AG04450 (cell line): ENCODE measurements around the gene PCSK6. TPM values are rescaled to one million over a fixed set of nuclear protein-coding genes. Genes with fewer than 3 reads are reported as not detected.

Source experiments
- CTCF ChIA-PET: fragments of 300-600, 350-600 bp; formaldehyde crosslinking; extraction: SDS; loops from one replicate; lab custom pipeline; 2022; ENCODE audit warnings: antibody characterized with exemption, inconsistent platforms; lab: Charles Lee
- POLR2A ChIA-PET: fragments of 350-600 bp; formaldehyde crosslinking; extraction: SDS; loops from one replicate; lab custom pipeline; 2021; ENCODE audit warnings: antibody characterized with exemption, inconsistent platforms; lab: Yijun Ruan, JAX
- DNase-seq: peaks from one replicate; pipeline ENCODE4 v3.0.0-alpha.2; 2011; ENCODE audit warnings: low read depth, low spot score
- H3K27ac ChIP-seq: one replicate; pipeline ENCODE4 v1.5.1; 2012; ENCODE audit warnings: low read depth, low read length, control low read depth
- H3K27me3 ChIP-seq: one replicate; pipeline ENCODE4 v1.6.0; 2012; ENCODE audit warnings: low read length; ENCODE audit not compliant: control insufficient read depth, insufficient read depth
- H3K4me3 ChIP-seq: 2 replicates; pipeline ENCODE4 v1.5.1; 2011; ENCODE audit warnings: mild to moderate bottlenecking, low read depth, low read length, control low read depth
- H3K9me3 ChIP-seq: 2 replicates; pipeline ENCODE4 v1.5.1; 2012; ENCODE audit warnings: low read length; ENCODE audit not compliant: control insufficient read depth, insufficient read depth
- polyA plus RNA-seq: library from polyadenylated mRNA; depleted of rRNA; stranded (reverse); fragments of >200 nt; gene quantifications from 2 replicates; pipeline ENCODE4 v1.2.3, GENCODE V29; 2011
- TF ChIP-seq, protein P1 (sequence below): IDR thresholded peaks from 2 replicates; pipeline ENCODE4 v1.5.1; 2011; ENCODE audit warnings: low read depth, low read length, control low read depth, inconsistent platforms

The PCSK6 gene
- polyA plus RNA-seq, 1 experiment: 0.06 TPM

DNA sequence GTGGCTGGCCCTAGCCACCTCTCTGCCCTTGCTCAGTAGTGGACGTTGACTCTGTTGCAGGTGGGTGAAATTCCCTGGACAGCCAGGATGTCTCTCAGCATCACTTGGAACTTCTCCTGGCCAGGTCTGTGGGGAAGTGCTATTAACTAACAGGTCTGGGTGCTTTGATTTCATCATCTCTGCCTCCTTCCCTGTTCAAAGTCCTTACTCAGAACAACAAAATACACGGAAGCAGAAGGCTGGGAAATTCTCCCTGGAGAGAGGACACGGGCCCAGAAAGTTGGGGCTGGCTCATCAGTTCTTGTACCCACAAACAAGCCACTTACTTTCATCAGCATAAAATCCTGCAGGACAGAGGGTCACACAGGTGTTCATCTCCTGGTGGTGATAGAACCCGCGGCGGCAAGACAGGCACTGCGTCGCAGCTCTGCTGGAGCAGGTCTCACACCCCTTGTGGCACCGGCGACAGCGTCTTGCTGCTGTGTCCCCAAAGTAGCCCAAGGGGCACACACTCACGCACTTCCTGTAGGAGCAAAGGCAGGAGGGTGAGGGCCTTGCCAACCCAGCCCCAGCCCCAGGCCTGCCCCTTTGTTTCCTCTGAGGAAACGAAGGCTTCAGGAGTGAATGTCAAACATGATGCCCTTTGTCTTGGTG is 164.9 kb downstream of the PCSK6 start:
- peaks cover 24% of the 10 kb centered on the region for H3K27me3 ChIP-seq
- DNase-seq: no peak
- ChIA-PET POLR2A (no interaction called here), CTCF (no interaction called here)
- no peak overlapping the region for H3K4me3 ChIP-seq
- H3K9me3 ChIP-seq: no peaks in the 10 kb centered on the region; the same call in 1 of the 2 replicates
- TF ChIP-seq, protein P1, sequence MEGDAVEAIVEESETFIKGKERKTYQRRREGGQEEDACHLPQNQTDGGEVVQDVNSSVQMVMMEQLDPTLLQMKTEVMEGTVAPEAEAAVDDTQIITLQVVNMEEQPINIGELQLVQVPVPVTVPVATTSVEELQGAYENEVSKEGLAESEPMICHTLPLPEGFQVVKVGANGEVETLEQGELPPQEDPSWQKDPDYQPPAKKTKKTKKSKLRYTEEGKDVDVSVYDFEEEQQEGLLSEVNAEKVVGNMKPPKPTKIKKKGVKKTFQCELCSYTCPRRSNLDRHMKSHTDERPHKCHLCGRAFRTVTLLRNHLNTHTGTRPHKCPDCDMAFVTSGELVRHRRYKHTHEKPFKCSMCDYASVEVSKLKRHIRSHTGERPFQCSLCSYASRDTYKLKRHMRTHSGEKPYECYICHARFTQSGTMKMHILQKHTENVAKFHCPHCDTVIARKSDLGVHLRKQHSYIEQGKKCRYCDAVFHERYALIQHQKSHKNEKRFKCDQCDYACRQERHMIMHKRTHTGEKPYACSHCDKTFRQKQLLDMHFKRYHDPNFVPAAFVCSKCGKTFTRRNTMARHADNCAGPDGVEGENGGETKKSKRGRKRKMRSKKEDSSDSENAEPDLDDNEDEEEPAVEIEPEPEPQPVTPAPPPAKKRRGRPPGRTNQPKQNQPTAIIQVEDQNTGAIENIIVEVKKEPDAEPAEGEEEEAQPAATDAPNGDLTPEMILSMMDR: no peak
- no peak overlapping the region for H3K27ac ChIP-seq

DNA sequence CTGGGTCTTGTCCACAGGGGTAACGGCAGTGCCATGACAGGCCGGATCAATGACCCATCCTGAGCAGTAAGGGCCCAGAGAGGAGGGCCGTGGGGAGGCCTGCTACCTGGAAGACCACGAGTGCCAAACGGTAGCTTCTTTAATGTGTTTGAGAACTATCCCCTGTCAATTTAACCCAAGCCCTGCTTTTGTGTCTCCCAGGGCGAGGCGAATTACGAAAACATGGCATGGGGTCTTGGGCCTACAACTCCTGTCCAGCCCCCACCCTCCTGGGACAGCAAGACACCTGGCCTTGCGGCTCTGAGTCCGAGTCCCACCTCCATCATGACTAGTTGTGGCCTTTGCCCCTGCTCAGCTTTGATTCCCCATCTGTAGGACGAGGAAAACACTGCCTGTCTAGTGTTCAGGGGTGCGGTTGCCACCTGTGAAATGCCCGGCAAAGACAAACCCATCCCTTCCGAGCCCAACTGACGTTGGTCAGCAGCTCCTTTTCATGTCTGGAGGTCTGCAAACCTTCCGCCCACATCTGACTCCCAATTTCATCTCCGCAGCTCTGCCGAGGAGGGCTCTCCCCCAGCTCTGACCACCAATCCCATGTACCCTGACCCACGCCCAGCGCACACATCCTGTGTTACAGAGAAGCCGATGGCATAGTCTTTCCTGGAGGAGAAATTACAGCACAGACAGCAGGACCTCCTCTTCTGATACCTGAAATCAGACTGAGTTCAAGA is 165.5 kb downstream of the PCSK6 start:
- no peaks in the 10 kb centered on the region; the same call in 1 of the 2 replicates for H3K9me3 ChIP-seq
- POLR2A ChIA-PET: no interaction called here
- H3K27ac ChIP-seq: no peak overlapping the region
- CTCF ChIA-PET: interaction anchor here (1.2 kb wide), 1 partner anchor 24 kb away, joined by 7 read pairs; no protein-coding TSS in a partner anchor
- no peak overlapping the region for H3K4me3 ChIP-seq
- TF ChIP-seq, protein P1: no peak
- H3K27me3 ChIP-seq: peaks cover 27% of the 10 kb centered on the region
- no peak for DNase-seq

DNA sequence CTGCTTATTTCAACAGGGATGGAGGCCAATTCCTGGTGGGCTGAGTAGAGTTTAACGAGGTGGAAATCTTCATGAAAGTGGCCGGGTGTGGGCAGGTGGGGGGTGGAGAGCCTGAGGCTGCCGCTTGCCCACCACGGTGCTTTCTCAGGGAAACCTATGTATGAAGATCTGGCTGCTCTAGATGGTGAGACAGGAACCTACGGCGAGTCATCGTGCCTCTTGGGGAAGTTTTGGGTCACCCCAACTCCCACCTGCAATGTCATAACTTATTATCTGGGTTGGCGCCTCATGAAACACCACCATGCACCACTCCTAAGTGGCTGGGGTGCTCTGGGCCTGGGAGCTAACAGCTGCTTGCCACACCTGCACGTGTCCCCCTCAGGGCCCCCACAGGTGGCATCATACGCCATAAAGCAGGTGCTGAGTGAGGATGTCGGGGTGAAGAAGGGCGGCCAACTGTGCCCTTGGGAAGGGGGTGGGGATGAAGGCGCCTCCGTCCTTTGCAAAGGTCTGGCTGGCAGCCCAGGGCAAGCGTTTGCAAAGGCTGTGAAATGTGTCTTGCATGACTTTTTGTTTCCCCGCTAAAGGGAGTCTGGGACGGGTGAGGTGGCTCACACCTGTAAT is 166.5 kb downstream of the PCSK6 start:
- Histone ChIP-seq H3K9me3 (no peaks in the 10 kb centered on the region; the same call in 1 of the 2 replicates), H3K4me3 (no peak overlapping the region), H3K27me3 (peaks cover 29% of the 10 kb centered on the region), H3K27ac (no peak overlapping the region)
- POLR2A ChIA-PET: no interaction called here
- CTCF ChIA-PET: interaction anchor here (1.2 to 1.4 kb wide), 2 partner anchors 23 to 53 kb away, joined by 3 to 7 read pairs; no protein-coding TSS in a partner anchor
- TF ChIP-seq, protein P1: no peak
- DNase-seq: no peak

DNA sequence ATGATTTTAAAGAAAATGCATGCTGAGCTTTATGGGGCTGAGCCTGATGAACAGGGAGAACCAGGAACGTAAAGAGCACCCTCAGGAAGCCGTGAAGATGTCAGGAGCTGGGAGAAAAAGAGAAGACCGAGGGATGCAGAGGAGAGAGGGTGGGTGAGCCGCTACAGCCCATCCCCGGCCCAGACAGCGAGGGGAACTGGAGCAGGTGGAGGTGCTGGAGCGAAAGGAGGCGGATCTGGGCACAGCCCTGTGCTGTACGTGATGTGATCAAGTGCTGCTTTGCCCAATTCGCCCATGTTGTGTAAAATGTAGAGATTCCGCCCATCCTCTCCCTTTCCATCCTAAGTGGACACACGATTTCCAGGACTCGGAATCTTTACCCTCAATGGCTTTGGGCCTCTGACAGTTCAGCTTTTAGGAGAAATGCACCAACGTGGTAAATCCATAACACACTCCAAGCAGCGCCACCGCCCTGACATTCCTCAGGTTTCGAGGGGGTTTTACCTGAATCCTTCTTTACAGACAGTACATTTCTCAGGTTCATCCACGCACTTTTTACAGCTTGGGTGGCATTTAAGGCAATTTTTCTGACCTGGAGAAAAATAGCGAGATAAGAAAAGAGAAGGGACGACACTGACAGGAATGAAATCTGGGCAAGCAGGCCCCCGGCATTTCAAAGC is 167.4 kb downstream of the PCSK6 start:
- ChIA-PET CTCF (interaction anchor here (1.4 kb wide), 1 partner anchor 54 kb away, joined by 3 read pairs; no protein-coding TSS in a partner anchor), POLR2A (no interaction called here)
- H3K27ac ChIP-seq: no peak overlapping the region
- peaks cover 31% of the 10 kb centered on the region for H3K27me3 ChIP-seq
- no peak overlapping the region for H3K4me3 ChIP-seq
- no peak for DNase-seq
- TF ChIP-seq, protein P1: no peak
- H3K9me3 ChIP-seq: no peaks in the 10 kb centered on the region; the same call in 1 of the 2 replicates
